Panc1 (cell line): ENCODE data around the gene SPCS3.
"Not testable (repeated sequence)": the region's sequence is repeated elsewhere in the genome, so short reads cannot be mapped to it uniquely, and the experiment has no call there.

Experiments used
- TF ChIP-seq, protein P1 (sequence below): fragments of 450-650 bp; IDR thresholded peaks from 2 replicates; pipeline ENCODE4 v1.5.1; 2017; ENCODE audit warnings: mild to moderate bottlenecking
- TF ChIP-seq, protein P2 (sequence below), 2 experiments: IDR thresholded peaks; 2 replicates each; pipeline ENCODE4 v1.6.1; 2011 to 2012; ENCODE audit warnings: low read depth in 2 of 2, control low read depth in 1 of 2, low read length in 1 of 2, mild to moderate bottlenecking in 1 of 2, moderate library complexity in 1 of 2; ENCODE audit not compliant: insufficient read depth in 1 of 2

DNA sequence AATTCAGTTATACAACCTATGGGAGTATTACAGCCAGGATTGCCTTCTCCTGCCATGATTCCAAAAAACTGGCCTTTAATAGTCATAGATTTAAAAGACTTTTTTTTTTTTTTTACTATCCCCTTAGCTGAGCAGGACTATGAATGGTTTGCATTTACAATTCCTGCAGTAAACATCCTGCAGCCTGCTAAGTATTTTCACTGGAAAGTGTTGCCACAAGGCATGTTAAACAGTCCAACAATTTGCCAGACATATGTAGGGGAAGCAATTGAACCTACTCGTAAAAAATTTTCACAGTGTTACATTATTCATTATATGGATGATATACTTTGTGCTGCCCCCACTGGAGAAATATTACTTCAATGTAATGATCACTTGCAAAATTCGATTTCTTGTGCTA is 27.1 kb downstream of the SPCS3 start:
- TF ChIP-seq, protein P1, sequence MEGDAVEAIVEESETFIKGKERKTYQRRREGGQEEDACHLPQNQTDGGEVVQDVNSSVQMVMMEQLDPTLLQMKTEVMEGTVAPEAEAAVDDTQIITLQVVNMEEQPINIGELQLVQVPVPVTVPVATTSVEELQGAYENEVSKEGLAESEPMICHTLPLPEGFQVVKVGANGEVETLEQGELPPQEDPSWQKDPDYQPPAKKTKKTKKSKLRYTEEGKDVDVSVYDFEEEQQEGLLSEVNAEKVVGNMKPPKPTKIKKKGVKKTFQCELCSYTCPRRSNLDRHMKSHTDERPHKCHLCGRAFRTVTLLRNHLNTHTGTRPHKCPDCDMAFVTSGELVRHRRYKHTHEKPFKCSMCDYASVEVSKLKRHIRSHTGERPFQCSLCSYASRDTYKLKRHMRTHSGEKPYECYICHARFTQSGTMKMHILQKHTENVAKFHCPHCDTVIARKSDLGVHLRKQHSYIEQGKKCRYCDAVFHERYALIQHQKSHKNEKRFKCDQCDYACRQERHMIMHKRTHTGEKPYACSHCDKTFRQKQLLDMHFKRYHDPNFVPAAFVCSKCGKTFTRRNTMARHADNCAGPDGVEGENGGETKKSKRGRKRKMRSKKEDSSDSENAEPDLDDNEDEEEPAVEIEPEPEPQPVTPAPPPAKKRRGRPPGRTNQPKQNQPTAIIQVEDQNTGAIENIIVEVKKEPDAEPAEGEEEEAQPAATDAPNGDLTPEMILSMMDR, result not testable (repeated sequence)
- TF ChIP-seq, protein P2, sequence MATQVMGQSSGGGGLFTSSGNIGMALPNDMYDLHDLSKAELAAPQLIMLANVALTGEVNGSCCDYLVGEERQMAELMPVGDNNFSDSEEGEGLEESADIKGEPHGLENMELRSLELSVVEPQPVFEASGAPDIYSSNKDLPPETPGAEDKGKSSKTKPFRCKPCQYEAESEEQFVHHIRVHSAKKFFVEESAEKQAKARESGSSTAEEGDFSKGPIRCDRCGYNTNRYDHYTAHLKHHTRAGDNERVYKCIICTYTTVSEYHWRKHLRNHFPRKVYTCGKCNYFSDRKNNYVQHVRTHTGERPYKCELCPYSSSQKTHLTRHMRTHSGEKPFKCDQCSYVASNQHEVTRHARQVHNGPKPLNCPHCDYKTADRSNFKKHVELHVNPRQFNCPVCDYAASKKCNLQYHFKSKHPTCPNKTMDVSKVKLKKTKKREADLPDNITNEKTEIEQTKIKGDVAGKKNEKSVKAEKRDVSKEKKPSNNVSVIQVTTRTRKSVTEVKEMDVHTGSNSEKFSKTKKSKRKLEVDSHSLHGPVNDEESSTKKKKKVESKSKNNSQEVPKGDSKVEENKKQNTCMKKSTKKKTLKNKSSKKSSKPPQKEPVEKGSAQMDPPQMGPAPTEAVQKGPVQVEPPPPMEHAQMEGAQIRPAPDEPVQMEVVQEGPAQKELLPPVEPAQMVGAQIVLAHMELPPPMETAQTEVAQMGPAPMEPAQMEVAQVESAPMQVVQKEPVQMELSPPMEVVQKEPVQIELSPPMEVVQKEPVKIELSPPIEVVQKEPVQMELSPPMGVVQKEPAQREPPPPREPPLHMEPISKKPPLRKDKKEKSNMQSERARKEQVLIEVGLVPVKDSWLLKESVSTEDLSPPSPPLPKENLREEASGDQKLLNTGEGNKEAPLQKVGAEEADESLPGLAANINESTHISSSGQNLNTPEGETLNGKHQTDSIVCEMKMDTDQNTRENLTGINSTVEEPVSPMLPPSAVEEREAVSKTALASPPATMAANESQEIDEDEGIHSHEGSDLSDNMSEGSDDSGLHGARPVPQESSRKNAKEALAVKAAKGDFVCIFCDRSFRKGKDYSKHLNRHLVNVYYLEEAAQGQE (IDR thresholded peaks at IDR 0.05; ENCODE audit: insufficient read depth in 1 of 2, low read depth in 2 of 2, low read length in 1 of 2), result not testable (repeated sequence)
